Vagina (tissue), 2 donors: ENCODE measurements around the gene IFNGR2.

Experiments used
- POLR2A ChIP-seq, 2 donors: fragments of 450-650 bp; IDR thresholded peaks; one replicate each; pipeline ENCODE4 v1.6.1; 2017; ENCODE audit warnings: antibody characterized with exemption in 2 of 2, mild to moderate bottlenecking in 2 of 2, moderate library complexity in 2 of 2
- TF ChIP-seq, protein P1 (sequence below), 3 experiments: fragments of 450-650 bp in 2 of 3; fragments of 200-600 bp in 1 of 3; sonication (generic) in 1 of 3; IDR thresholded peaks; one replicate each; pipeline ENCODE4 v1.5.1; 2017 to 2019; ENCODE audit warnings: antibody characterized with exemption in 3 of 3, mild to moderate bottlenecking in 2 of 3, moderate library complexity in 2 of 3

DNA sequence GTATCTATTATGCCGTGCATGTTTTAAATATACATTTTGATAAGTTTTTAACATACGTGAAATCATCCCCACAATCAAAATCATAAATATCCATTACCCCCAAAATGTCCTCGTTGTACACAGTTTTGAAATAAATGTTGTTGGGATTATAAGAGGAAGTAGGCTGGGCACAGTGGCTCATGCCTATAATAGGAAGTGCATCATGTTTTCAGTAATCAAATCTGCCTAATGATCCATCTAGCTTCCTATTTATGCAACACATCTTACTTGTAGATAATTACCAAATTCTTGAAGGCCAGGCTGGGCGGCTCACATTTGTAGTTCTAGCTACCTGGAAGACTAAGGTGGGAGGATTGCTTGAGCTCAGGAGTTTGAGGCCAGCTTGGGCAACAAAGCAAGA, 15.0 kb upstream of the IFNGR2 start:
- no peak for TF ChIP-seq POLR2A (IDR thresholded peaks at IDR 0.05)
- TF ChIP-seq, protein P1, sequence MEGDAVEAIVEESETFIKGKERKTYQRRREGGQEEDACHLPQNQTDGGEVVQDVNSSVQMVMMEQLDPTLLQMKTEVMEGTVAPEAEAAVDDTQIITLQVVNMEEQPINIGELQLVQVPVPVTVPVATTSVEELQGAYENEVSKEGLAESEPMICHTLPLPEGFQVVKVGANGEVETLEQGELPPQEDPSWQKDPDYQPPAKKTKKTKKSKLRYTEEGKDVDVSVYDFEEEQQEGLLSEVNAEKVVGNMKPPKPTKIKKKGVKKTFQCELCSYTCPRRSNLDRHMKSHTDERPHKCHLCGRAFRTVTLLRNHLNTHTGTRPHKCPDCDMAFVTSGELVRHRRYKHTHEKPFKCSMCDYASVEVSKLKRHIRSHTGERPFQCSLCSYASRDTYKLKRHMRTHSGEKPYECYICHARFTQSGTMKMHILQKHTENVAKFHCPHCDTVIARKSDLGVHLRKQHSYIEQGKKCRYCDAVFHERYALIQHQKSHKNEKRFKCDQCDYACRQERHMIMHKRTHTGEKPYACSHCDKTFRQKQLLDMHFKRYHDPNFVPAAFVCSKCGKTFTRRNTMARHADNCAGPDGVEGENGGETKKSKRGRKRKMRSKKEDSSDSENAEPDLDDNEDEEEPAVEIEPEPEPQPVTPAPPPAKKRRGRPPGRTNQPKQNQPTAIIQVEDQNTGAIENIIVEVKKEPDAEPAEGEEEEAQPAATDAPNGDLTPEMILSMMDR (IDR thresholded peaks at IDR 0.05), result no peak
